IMR-90 (cell line): ENCODE measurements around the gene ETS1. TPM values are rescaled to one million over a fixed set of nuclear protein-coding genes. Genes with fewer than 3 reads are reported as not detected.

ENCODE experiments used
- ATAC-seq: fragments of 200-7000 bp; cut with Tn5 transposase; 2 replicates; pipeline ENCODE4 v1.9.1; 2020; ENCODE audit warnings: low read depth, mild to moderate bottlenecking, moderate library complexity
- BruUV-seq: library from RNA; stranded (reverse); fragments of 400-500 nt; replicated peaks from 2 replicates; lab custom pipeline; 2021; lab: Mats Ljungman, UMichigan
- CTCF ChIA-PET: fragments of 300-600 bp; formaldehyde crosslinking; extraction: SDS; loops from one replicate; lab custom pipeline; 2021; ENCODE audit warnings: antibody characterized with exemption; lab: Yijun Ruan, JAX
- POLR2A ChIA-PET: fragments of 300-600 bp; sonication (Branson Sonifier 250); formaldehyde crosslinking; loops from one replicate; lab custom pipeline; 2022; ENCODE audit warnings: antibody characterized with exemption; ENCODE audit not compliant: unreplicated experiment; lab: Charles Lee
- DNase-seq: peaks from one replicate; pipeline ENCODE4 v3.0.0; 2013
- H2AFZ ChIP-seq: replicated peaks from 2 replicates; pipeline ENCODE3; 2013; ENCODE audit warnings: low read length, mild to moderate bottlenecking; ENCODE audit not compliant: poor library complexity
- H2AK5ac ChIP-seq: 2 replicates; pipeline ENCODE4 v1.6.1; 2013; ENCODE audit warnings: low read depth, low read length, inconsistent platforms
- H2AK9ac ChIP-seq: replicated peaks from 2 replicates; pipeline ENCODE3; 2013; ENCODE audit warnings: mild to moderate bottlenecking, low read depth, low read length, moderate library complexity; ENCODE audit not compliant: poor library complexity
- H2BK120ac ChIP-seq: 2 replicates; pipeline ENCODE4 v1.6.1; 2013; ENCODE audit warnings: low read depth, low read length, inconsistent platforms
- H2BK15ac ChIP-seq: 3 replicates; pipeline ENCODE4 v1.6.1; 2013; ENCODE audit warnings: low read depth, low read length, inconsistent platforms
- H2BK20ac ChIP-seq: 2 replicates; pipeline ENCODE4 v1.6.1; 2013; ENCODE audit warnings: low read depth, mild to moderate bottlenecking, inconsistent platforms, low read length, moderate library complexity
- H2BK5ac ChIP-seq: 2 replicates; pipeline ENCODE4 v1.6.1; 2013; ENCODE audit warnings: mild to moderate bottlenecking, low read depth, low read length, inconsistent platforms; ENCODE audit not compliant: poor library complexity, severe bottlenecking
- H3K14ac ChIP-seq: replicated peaks from 2 replicates; pipeline ENCODE4 v1.6.1; 2013; ENCODE audit warnings: low read depth, low read length, inconsistent platforms
- H3K18ac ChIP-seq: 2 replicates; pipeline ENCODE4 v1.6.1; 2013; ENCODE audit warnings: low read depth, low read length, control low read depth
- H3K23ac ChIP-seq: 2 replicates; pipeline ENCODE4 v1.6.1; 2013; ENCODE audit warnings: low read depth, low read length, inconsistent platforms
- H3K27ac ChIP-seq: 2 replicates; pipeline ENCODE4 v1.5.1; 2013; ENCODE audit warnings: mild to moderate bottlenecking, control low read depth, low read length; ENCODE audit not compliant: insufficient read depth
- H3K27me3 ChIP-seq: 2 replicates; pipeline ENCODE4 v1.6.1; 2013; ENCODE audit warnings: low read length; ENCODE audit not compliant: control insufficient read depth, insufficient read depth
- H3K36me3 ChIP-seq: 2 replicates; pipeline ENCODE4 v1.6.1; 2013; ENCODE audit warnings: low read length, mixed read lengths; ENCODE audit not compliant: control insufficient read depth, insufficient read depth
- H3K4ac ChIP-seq: 2 replicates; pipeline ENCODE4 v1.6.1; 2013; ENCODE audit warnings: low read depth, low read length, inconsistent platforms
- H3K4me1 ChIP-seq: 2 replicates; pipeline ENCODE4 v1.6.1; 2013; ENCODE audit warnings: low read length, mixed read lengths; ENCODE audit not compliant: control insufficient read depth, insufficient read depth
- H3K4me2 ChIP-seq: 2 replicates; pipeline ENCODE4 v1.6.1; 2013; ENCODE audit warnings: low read depth, mild to moderate bottlenecking, control low read depth, low read length, moderate library complexity
- H3K4me3 ChIP-seq: 2 replicates; pipeline ENCODE4 v1.5.1; 2013; ENCODE audit warnings: low read depth, mild to moderate bottlenecking, control low read depth, low read length, moderate library complexity; ENCODE audit not compliant: insufficient read depth
- H3K56ac ChIP-seq: 2 replicates; pipeline ENCODE4 v1.6.1; 2013; ENCODE audit warnings: low read length, inconsistent platforms; ENCODE audit not compliant: insufficient read depth; ENCODE audit errors: extremely low read depth
- H3K79me1 ChIP-seq, 2 experiments: 2 replicates each; pipeline ENCODE4 v1.6.1; 2013; ENCODE audit warnings: low read length in 2 of 2, inconsistent platforms in 1 of 2, low read depth in 1 of 2
- H3K9ac ChIP-seq: 2 replicates; pipeline ENCODE4 v1.6.1; 2013; ENCODE audit warnings: low read depth, low read length, control low read depth
- H3K9me1 ChIP-seq: 2 replicates; pipeline ENCODE4 v1.6.1; 2013; ENCODE audit warnings: low read length, inconsistent platforms; ENCODE audit not compliant: insufficient read depth
- H3K9me3 ChIP-seq: 2 replicates; pipeline ENCODE4 v1.6.1; 2013; ENCODE audit warnings: low read length; ENCODE audit not compliant: control insufficient read depth, insufficient read depth
- H4K20me1 ChIP-seq: 2 replicates; pipeline ENCODE4 v1.6.1; 2013; ENCODE audit warnings: low read length, inconsistent platforms; ENCODE audit not compliant: insufficient read depth
- H4K5ac ChIP-seq: 2 replicates; pipeline ENCODE4 v1.6.1; 2013; ENCODE audit warnings: mild to moderate bottlenecking, low read depth, low read length, control low read depth
- H4K8ac ChIP-seq, 2 experiments: 2 replicates each; pipeline ENCODE4 v1.6.1; 2013; ENCODE audit warnings: low read depth in 2 of 2, low read length in 2 of 2, control low read depth in 1 of 2, inconsistent platforms in 1 of 2
- H4K91ac ChIP-seq: 2 replicates; pipeline ENCODE4 v1.6.1; 2013; ENCODE audit warnings: low read depth, low read length, inconsistent platforms; ENCODE audit not compliant: insufficient read depth
- CTCF ChIP-seq: conservative IDR thresholded peaks from 2 replicates; pipeline ENCODE4 v1.5.1; 2012; ENCODE audit warnings: mild to moderate bottlenecking, low read depth, low read length, improper control_type of control experiment
- RAD21 ChIP-seq: IDR thresholded peaks from 2 replicates; pipeline ENCODE4 v1.6.1; 2012; ENCODE audit warnings: low read length, improper control_type of control experiment
- WGBS, 2 experiments: methylation state at CpG; one replicate each; pipeline versions ENCODE4 v1.1.5 to v1.1.7; 2013; ENCODE audit warnings: missing lambda C conversion rate in 2 of 2; ENCODE audit not compliant: insufficient read length in 1 of 2; ENCODE audit errors: extremely low coverage in 2 of 2; 5-methylcytosine and 5-hydroxymethylcytosine counted together
- dilution Hi-C: fragments of 300-500 bp; cut with HindIII; formaldehyde crosslinking; loops from one replicate; pipeline ENCODE4 v1.14.3; 2018; ENCODE audit warnings: low sequenced_read_pairs; ENCODE audit not compliant: unreplicated experiment
- in situ Hi-C: fragments of 300-500 bp; cut with MboI; formaldehyde crosslinking; loops from 3 replicates; pipeline ENCODE4 v1.14.3; 2019; ENCODE audit warnings: low sequenced_read_pairs, inconsistent platforms, mixed read lengths
- intact Hi-C: fragments of 100-400 bp; cut with micrococcal nuclease; formaldehyde crosslinking; loops from 2 replicates; pipeline ENCODE4 v1.10.0; 2022
- polyA plus RNA-seq, 3 experiments: library from polyadenylated mRNA; depleted of rRNA; stranded (reverse); fragments of >200 nt; gene quantifications; 2 replicates each; pipeline ENCODE4 v1.2.3, GENCODE V29; 2012; ENCODE audit warnings: low replicate concordance in 1 of 3
- total RNA-seq: library from RNA; depleted of rRNA; stranded (reverse); fragments of >200 nt; gene quantifications from 2 replicates; pipeline ENCODE4 v1.2.3, GENCODE V29; 2012

ETS1 gene
- total and polyA plus RNA-seq, 2 of the 4 experiments (the other 2 are of a cell fraction): 41.2 to 56.3 TPM

- no peak for DNase-seq
- Histone ChIP-seq H3K4me3 (no peak overlapping the region), H2AK5ac (no peak overlapping the region), H4K91ac (no peak overlapping the region), H2BK15ac (no peak overlapping the region), H3K56ac (no peak overlapping the region), H3K9me1 (no peaks in the 10 kb centered on the region), H2AK9ac (no peak overlapping the region), H2AFZ (no peak overlapping the region), H2BK120ac (no peak overlapping the region), H3K79me1 (no peaks in the 10 kb centered on the region), H3K27ac (no peak overlapping the region), H3K27me3 (peaks cover 7% of the 10 kb centered on the region), H4K20me1 (no peaks in the 10 kb centered on the region), H2BK20ac (no peak overlapping the region), H3K36me3 (no peaks in the 10 kb centered on the region), H3K9ac (no peak overlapping the region), H4K5ac (no peak overlapping the region), H3K4me2 (no peak overlapping the region), H3K4ac (no peak overlapping the region), H3K23ac (no peak overlapping the region), H2BK5ac (no peak overlapping the region), H3K18ac (no peak overlapping the region), H4K8ac (no peak overlapping the region), H3K14ac (no peak overlapping the region), H3K4me1 (peaks cover 5% of the 10 kb centered on the region; the same call in 1 of the 2 replicates), H3K9me3 (no peaks in the 10 kb centered on the region)
- no TSS peak for BruUV-seq
- no peak for ATAC-seq
- ChIA-PET POLR2A (no interaction called here), CTCF (no interaction called here)
- dilution Hi-C loops (no loop called here), in situ Hi-C loops (no loop called here), intact Hi-C loops (no loop called here)
- no peak for TF ChIP-seq CTCF
- TF ChIP-seq RAD21: no peak
- WGBS, 2 experiments: no CpG with 5 or more reads among the region's 2 CpGs
These were observed 40.4 kb downstream of the ETS1 start for GRCh38 chr11:128546916-128547315.
